HG03108 (cell line): ENCODE measurements around the gene CNPY1.

Experiments used
- ATAC-seq: cut with Tn5 transposase; IDR thresholded peaks from one replicate; pipeline ENCODE4 v1.9.1; 2021; ENCODE audit warnings: moderate library complexity; ENCODE audit not compliant: unreplicated experiment

Gene CNPY1

DNA sequence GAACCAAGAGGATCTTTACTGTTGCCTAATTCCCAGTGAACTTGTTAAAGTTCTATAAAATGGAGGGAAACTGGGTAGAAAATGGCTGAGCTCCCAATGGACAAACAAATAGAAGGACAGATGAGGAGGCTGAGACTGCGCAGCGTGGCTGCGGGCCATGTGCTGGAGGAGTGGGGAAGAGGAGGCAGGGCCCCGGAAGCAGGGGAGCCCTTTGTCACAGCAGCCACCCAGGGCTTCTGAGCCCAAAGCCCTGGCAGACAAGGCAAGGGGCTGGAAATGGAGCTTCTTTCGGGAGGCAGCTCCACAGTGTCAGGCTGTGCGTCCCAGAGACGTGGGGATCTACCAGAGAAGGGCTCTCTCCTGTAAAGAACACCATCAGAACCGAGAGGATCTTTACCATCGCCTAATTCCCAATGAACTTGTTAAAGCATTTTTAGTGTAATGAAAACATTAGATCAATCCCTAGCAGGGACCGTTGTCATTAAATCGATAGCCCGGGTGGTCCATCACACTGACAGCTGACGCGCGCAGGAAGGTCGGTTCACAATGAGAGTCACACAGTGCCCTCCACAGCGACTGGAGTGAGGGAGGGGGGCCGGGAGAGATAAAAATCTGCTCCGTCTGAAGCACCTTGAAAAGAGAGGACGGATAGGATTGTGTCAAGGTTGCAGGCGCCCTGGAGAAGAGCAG is 14.0 kb upstream of the CNPY1 start:
- no peak for ATAC-seq

DNA sequence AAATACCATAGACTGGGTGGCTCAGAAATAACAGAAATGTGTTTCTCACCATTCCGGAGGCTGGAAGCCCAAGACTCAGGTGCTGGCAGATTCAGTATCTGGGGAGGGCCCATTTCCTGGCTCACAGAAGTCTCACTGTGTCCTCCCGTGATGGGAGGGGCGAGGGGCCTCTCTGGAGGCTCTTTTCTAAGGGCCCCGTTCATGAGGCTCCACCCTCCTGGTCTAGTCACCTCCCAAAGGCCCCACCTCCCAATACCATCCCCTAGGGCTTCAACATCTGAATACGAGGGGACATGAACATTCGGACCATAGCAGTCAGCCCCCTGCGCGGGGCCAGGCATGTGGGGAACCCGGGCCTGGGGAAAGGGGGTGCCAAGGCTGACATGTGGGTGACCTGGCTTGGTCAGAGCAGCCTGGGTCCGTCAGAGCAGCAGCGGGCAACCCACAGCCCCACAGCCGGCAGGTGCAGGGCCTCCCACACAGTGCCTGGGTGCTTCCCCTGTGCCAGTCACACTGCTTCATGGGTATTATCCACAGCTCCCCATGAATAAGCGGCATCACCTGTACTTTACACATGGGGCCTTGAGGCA is 13.3 kb upstream of the CNPY1 start:
- no peak for ATAC-seq

DNA sequence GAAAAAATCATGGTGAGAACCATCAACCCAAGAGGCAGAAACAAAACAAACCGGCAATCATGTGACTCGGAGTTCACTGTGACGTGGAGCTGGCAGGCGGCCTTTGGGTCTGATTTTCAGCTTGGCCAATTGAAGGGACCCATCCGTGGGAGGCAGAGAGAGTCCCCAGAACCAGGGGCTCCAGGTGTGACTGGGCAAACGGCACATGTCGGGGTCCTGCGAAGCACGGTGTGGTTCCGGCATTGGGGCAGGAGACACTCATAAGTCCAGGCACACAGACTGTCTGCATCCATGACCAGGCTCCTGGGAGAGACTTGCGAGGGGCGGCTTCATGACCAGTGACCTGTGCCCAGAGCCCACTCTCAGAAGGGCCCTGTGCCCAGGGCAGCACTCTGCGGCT is 12.6 kb upstream of the CNPY1 start:
- ATAC-seq: no peak

DNA sequence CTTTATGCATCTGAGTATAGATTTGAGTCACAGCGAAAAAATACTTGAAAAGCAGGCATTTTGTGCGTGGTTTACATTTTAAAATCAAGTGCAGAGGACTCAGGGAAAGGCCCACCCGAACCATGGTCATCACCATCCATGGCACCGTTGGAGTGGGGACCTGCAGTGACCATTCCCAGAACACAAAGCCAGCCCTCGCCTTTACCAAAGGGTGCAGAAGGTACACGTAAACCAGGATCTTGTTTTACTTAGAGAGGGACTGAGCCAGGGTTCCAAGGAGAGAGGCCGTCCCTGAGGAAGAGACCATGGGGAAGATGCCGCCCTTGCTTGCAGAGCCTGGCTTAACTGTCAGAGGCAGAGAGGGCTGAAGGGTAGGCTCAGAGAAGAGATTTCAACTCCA is 12.0 kb upstream of the CNPY1 start:
- ATAC-seq: no peak

DNA sequence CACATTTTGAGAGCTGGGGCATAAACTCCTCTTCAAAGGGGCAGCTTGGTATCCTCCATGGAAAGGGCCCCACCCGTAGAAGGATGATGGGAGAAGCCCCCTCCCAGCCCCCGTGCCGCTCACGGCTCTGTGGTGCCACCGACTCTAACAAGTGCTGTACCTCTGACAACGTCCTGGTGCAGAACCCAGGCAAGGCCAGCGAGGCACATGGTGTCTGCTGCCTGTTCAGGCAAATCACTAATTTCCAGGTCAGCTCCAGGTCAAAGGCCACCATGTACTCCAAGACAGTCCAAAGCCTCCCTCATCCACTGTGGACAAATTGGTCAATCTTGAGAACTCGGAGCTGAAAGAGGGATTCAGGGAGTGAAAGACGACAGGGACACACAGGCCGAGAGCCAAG is 11.4 kb upstream of the CNPY1 start:
- no peak for ATAC-seq

DNA sequence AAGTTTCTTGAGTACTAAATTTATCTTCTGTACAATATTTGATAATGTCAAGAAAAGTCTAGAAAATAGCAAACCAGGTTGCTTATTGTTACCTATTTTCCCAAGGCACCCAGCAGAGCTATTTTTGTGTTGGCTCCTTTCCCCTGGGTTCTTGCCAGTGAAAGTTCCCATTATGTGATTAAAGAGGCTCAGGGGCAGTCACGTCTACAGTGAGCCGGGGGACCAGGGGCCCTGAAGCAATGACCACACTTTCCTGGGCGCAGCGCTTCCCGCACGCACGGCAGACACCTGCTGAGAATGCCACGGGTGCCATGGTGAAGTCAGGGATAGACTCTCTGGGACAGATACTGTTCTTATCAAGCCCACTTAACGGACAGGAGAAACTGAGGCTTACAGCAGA is 10.4 kb upstream of the CNPY1 start:
- no peak for ATAC-seq

DNA sequence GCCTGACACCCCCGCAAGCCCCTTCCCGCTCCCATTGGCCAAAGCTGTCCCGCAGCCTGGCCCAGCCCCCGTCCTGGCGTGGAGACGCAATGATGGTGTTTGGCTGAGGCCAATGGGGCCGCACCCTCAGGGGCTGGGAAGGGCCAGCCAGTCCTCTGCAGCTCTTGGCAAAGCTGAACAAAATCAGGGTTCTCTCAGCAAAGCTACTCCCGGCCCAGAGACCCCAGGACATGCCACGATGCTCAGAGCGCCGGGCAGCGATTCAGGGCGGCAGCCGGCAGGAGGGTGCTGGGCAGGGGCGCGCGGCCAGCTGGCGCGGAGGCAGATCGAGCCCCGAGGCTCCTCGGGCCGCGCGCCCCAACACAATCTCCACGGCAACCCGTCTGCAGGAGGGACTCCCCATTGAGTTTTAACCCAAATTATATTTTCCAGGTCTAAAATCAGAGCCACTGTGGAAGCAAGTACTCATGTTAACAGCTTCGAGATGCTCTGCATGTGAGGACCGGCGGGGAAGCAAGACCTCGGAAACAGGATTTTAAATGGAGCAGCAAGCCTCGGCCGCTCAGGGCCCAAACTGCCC is 8.8 kb upstream of the CNPY1 start:
- ATAC-seq: no peak

DNA sequence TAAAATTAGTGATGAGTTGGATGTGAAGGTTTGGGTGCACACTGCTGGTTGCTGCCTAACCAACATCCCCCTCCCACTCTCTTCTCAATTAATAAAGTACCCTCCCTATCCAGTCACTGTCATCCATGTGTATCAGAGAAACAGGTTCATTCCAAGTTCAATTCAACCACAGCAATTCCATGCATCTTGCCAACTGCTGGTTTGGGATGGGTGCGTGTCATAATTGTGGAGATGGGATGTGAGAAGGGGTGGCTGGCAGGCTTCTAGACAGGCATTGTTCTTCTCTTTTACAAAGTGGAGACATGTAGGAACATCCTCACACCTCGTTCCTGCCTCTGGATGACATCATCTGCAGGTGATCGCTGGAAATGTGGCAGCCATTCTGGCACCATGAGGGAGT is 7.5 kb upstream of the CNPY1 start:
- ATAC-seq: no peak

DNA sequence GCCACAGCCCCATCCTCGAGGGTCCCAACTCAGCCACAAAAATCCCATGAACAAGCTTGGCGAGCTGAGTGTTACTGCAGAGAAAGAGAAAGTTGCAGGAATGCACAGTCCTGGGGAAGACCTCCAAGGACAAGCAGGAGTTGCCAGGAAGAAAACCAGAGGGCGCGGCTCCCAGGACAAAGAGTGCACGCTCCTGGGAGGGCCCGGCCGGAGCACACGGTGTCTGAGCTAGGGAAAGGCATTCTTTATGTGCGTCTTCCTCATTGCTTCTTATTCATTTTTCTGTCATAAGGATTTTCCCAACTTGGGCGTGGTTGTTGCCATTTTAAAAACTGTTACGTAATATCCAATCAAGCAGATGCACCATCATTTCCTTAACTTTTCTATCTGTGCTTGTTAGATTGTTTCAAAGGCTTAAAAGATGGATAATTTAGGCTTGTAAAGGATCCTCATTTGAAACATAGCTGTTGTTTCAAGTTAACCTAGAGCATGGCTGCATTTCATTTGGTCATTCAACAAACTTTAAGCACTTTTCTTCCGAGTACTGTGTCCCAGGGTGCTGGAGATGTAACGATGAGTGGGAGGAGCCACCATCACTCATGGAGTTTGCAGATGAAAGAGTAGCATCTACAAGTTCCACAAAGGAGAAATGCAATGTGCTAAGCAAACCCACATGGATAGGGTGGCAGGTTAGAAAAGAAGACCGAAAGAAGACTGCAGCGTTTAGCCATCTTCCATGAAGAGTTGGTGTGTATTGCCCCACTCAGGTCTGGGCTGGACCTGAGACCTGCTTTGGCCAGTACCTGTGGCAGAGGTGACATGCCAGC is 5.6 kb upstream of the CNPY1 start:
- no peak for ATAC-seq

DNA sequence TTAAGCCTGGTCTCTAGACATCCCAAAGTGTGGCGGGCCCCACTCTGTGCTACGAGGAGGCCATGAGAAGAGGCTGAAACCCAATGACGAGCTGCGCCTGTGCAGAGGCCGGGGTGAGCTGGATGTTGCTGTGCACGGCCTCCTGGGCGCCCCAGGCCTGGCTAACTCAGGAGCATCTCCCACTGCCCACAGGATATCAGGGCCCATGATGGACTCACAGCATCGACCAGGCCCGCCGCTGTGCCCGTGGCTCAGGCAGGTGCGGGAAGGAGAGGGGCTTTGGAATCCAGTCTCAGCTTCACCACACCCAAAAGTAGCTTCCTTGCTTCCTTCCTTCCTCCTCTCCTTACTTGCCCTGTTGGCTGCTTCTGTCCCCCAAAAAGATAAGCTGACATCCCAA is 4.6 kb upstream of the CNPY1 start:
- ATAC-seq: no peak

DNA sequence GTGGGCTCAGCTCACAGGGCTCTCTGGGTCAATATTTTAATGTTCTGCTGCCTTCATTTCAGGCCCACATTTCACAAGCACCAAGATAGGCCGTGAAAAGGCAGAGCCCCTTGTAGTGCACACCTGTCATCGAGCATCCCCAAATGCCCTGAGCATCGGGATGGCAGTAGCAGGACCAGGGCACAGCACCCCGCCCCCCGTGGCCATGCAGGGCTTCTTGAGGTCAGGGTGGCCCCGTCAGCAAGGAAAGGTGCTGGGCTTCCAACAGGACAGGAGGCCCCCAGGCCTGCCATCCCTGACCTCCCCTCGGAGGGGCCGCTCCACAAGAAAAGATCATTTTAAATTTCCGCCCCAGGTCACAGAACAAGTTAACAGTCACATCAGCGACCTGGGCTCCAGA is 2.9 kb upstream of the CNPY1 start:
- no peak for ATAC-seq

DNA sequence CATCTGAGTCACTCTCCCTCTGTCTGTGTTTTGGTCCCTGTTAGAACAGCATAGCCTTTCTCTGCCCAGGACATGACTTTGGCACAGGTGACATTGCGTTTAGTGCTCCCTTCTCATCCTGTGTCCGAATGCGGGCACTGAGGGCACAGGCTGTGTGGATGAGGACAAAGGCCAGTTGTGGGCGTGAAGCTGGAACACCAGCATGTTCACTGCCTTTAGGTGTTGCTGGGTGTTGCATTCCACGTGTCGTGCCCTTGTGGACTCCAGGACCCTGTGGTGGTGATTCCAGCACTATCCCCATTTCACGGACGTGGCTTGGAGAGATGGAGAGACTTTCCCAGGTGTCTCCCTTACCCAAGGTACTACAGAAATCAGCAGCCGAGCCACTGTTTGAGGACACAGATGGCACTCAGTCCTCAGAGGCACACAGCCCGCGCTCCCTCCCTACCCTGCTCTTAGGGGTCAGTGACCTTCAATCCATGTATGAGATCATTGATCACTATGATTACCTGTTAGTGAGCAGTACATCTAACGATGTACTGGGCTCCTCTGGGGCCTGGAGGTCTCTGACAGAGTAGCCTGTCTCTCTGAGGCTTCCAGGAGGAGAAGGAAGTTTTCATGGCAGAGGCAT is 917 bp upstream of the CNPY1 start:
- no peak for ATAC-seq

DNA sequence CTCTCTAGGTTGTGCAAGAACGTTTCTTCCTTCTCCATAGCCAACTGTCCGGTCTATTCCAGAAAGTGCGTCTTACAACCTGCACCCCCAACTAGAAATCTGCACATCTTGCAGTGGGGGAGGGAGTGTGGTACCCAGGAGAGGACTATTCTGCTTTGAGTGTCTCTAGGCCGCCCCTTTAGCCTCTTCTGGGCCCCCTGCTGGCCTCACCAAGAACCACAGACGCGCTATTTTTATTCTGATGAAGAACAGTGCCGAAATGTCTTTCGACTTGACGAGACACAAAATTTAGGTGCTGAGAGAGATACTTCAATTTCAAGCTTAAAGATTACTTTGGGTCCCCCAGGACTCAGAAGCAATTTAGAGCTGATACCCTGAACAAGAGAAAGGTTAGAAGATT is 1.0 kb downstream of the CNPY1 start:
- no peak for ATAC-seq

DNA sequence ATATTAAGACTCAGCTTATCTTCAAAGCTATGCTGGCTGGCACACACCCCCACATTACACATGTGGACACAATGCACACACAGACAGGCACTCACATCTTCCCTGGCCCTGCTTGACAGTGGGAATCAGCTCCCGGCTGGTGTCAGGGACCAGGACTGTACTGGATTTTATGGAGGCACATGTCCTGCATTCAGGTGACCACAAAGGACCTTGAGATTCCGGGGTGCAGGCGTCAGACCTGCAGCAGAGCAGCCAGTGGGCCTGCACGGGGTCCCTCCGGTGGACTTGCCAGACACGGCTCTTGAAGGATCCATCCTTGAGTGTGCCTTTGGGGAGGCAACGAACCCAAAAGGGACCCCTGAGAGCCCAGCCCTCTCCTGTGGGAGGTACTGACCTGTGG is 1.9 kb downstream of the CNPY1 start:
- no peak for ATAC-seq

DNA sequence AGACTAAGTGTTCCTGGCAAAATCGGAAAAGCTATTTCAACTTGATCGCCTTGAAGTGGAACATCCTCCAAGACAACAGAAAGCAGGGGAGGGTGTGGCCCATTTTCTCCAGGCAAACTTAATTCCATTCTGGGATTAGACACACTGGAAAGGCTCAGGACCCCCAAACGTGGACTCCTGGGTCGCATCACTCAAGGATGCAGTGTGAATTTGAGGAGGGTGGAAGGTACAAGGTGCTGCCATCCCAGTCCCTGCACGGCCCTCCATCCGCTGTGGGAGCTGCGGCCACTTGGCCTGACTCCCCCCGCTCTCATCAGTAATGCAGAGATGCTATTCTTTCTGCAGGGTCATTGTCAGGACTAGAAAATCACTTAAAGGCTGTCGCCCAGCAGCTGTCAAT is 2.4 kb downstream of the CNPY1 start:
- ATAC-seq: no peak

DNA sequence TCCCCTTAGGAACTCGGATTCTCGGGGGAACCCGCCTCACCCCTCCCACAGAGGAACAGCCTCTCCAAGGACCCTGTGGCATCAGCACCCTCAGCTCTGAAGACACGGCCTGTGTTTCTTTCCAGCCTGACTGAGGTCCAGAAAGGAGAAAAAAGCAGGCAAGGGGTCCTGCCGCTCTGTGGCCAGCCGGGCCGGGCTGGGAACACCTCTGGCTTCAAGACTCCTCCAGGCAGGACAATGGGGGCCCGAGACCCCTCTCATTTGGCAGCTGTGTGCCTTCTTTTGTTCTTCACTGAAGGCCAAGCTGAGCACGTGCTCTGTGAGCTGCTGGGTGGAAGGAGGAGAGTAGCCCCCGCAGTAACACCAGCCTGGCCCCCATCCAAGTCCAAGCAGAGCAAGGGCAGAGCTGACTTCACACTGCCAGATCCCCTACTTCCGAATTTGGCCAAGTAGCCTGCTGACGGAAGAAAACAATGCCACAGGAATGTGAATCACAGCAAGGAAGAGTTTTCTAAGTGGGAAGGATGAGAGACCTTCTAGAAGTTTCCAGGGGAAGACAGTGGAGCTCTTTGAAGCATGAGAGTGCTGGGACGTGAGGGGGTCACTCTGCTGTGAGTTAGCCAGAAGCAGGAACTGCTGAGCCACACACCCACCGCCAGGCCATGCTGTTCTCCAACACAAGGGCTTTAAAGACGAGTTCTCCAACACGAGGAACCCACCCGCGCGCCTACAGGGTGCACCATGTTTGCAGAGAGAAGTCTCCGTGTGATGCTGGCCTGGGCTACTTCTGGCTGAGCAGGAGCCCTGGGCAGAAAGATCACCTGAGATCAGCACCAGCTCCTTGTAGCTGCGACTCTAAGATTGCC is 3.1 kb downstream of the CNPY1 start:
- ATAC-seq: no peak

DNA sequence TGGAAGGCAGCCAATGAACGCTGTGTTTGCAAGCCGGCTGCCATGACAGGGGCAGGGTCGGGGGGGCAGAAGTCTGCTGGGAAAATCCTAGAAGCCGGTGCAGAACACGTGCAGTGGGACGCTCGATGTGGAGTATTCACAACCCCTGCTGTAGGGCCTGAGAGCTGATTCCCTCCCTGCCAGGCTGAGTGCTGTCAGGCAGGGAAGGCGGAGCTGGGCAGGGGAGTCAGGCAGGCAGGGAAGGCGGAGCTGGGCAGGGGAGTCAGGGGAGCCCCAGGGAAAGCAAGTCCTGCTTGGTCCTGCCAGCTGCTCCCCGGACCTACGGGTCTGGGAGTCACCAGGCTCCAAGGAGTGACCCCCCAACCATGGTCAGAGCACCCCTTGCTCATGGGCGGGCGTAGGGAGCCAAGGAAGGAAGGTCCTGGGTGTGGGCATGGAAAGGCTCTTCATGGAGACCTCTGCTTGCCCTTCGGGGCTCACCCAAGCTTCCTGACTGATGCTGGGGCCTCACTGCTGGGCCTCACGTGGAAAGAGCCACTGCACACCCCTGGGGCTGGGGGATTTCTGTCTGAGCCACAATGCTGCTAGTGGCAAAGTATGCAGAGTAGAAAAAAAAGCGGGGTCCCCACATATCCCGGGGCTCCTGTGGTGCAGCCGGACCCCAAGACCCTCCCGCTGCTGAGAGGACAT is 4.2 kb downstream of the CNPY1 start:
- no peak for ATAC-seq

DNA sequence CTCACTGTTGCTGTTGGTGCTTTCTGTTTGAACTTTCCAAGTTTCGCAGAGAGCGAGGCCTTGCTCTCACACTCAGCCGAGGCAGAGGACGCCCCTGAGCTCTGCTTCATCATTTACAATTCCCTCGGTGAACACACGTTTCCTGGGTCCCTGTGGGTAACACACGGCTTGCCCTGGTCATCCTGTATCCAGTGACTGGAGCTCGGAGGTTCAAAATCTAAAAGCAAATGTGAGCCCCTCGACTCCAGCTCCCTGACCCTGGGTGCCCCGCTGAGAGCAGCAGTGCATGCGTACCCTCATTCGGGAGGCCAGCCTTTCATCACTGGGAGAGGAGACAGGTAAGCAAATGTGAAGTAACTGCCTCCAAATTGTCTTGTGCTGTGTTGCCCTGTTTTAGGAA is 5.8 kb downstream of the CNPY1 start:
- no peak for ATAC-seq

DNA sequence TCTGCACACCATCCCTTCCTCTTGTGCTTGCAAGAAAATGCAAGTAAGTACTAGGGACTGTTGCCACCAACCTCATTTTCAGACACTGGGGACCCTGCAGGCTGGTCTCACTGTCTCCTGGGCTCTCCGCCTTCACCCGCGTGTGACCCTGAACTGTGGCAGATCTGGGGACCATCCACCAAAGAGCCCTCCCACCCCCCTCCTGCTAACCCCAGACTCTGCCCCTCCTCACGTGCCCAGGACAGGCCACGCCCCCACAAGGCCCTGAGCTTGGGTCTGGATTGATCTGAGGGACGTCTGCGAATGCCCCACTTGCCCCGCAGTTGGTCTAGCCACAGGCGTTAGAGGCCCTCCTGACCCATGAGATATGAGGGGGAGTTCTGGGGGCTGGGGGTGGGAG is 8.1 kb downstream of the CNPY1 start:
- ATAC-seq: no peak

DNA sequence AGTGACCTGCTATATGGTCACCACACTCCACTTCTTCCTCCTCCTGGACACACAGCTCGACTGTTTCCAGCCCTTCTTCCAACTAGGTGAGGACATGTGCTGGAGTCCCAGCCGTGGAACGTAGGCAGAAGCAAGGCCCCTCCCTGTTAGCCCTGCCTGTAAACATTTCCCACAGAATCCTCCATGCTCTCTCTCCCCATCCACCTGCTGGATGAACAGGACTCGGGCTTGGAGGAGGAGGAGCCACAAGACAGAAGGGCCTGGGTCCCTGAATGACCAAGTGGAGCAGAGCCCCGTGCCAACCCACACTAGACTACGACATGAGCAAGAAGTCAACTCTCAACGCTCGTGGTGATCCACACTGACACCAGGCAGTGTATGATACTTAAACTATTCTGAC is 9.9 kb downstream of the CNPY1 start:
- no peak for ATAC-seq
